Uterus (tissue), 2 donors: Measurements from ENCODE around the gene VWA8.

ENCODE experiments used
- POLR2A ChIP-seq, 2 donors: fragments of 450-650 bp; IDR thresholded peaks; one replicate each; pipeline ENCODE4 v1.6.1; 2016; ENCODE audit warnings: antibody characterized with exemption in 2 of 2, mild to moderate bottlenecking in 1 of 2, moderate library complexity in 1 of 2
- TF ChIP-seq, protein P1 (sequence below), 4 experiments: fragments of 200-600 bp in 2 of 4; fragments of 450-650 bp in 2 of 4; sonication (generic) in 2 of 4; IDR thresholded peaks; one replicate each; pipeline ENCODE4 v1.5.1; 2016 to 2019; ENCODE audit warnings: antibody characterized with exemption in 4 of 4, mild to moderate bottlenecking in 2 of 4, moderate library complexity in 1 of 4

GRCh38 chr13:41751734-41752445 is 209.0 kb downstream of the VWA8 start:
- TF ChIP-seq, protein P1, sequence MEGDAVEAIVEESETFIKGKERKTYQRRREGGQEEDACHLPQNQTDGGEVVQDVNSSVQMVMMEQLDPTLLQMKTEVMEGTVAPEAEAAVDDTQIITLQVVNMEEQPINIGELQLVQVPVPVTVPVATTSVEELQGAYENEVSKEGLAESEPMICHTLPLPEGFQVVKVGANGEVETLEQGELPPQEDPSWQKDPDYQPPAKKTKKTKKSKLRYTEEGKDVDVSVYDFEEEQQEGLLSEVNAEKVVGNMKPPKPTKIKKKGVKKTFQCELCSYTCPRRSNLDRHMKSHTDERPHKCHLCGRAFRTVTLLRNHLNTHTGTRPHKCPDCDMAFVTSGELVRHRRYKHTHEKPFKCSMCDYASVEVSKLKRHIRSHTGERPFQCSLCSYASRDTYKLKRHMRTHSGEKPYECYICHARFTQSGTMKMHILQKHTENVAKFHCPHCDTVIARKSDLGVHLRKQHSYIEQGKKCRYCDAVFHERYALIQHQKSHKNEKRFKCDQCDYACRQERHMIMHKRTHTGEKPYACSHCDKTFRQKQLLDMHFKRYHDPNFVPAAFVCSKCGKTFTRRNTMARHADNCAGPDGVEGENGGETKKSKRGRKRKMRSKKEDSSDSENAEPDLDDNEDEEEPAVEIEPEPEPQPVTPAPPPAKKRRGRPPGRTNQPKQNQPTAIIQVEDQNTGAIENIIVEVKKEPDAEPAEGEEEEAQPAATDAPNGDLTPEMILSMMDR (IDR thresholded peaks at IDR 0.05): no peak
- TF ChIP-seq POLR2A (IDR thresholded peaks at IDR 0.05): no peak
